ENCODE results near the gene FBLN5. TPM values are rescaled to one million over a fixed set of nuclear protein-coding genes. Genes with fewer than 3 reads are reported as not detected.

The FBLN5 gene
- total RNA-seq, 2 experiments from 2014 or later = 1.3 to 1.4 TPM

- Mint-ChIP-seq H3K27me3 (no peaks in the 10 kb centered on the region), H3K27ac (no peak overlapping the region), H3K36me3 (ENCODE audit: low read depth) (no peaks in the 10 kb centered on the region), H3K4me3 (no peak overlapping the region), H3K4me1 (ENCODE audit: low read depth) (peaks cover 41% of the 10 kb centered on the region), H3K9me3 (no peaks in the 10 kb centered on the region)
- intact Hi-C loops (cut with micrococcal nuclease) = no loop called here
- ATAC-seq (no peak), DNase-seq (no peak)
- TF ChIP-seq, protein P1, sequence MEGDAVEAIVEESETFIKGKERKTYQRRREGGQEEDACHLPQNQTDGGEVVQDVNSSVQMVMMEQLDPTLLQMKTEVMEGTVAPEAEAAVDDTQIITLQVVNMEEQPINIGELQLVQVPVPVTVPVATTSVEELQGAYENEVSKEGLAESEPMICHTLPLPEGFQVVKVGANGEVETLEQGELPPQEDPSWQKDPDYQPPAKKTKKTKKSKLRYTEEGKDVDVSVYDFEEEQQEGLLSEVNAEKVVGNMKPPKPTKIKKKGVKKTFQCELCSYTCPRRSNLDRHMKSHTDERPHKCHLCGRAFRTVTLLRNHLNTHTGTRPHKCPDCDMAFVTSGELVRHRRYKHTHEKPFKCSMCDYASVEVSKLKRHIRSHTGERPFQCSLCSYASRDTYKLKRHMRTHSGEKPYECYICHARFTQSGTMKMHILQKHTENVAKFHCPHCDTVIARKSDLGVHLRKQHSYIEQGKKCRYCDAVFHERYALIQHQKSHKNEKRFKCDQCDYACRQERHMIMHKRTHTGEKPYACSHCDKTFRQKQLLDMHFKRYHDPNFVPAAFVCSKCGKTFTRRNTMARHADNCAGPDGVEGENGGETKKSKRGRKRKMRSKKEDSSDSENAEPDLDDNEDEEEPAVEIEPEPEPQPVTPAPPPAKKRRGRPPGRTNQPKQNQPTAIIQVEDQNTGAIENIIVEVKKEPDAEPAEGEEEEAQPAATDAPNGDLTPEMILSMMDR (IDR thresholded peaks at IDR 0.05) = no peak
- POLR2A ChIA-PET = no interaction called here
- CTCF ChIA-PET = no interaction called here
Observed at GRCh38 chr14:91885839-91886238, 61.7 kb downstream of the FBLN5 start.

DNA sequence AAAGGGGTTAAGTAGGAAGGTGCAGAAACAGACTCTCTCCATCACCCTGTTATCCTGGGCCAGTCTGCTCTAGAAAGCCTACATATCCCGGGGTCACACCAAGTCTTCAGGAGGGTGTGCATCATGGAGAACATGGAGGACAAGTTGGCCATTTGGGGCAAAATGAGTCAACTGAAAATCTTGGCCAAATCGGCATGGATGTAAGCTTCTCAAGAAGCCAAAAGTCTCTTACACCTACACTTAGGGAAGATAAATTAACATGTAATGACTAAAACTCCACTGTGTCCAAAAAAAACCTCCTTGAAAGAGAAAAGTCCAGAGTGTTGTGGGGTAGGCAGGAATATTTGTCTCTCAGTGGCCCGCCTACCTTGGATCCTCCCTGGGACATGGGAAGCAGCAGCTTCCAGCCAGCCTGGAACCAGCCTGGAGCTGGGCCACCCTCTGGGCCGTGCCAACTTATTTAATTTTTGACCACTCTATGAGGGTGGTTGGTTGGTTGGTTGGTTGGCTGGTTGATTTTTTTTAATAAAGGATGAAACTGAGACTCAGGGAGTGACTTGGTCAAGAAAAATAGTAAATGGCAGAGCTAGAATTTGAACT, 62.3 kb downstream of the FBLN5 start:
- Mint-ChIP-seq H3K9me3 (no peaks in the 10 kb centered on the region), H3K4me1 (ENCODE audit: low read depth) (peaks cover 41% of the 10 kb centered on the region), H3K4me3 (no peak overlapping the region), H3K27ac (no peak overlapping the region), H3K27me3 (no peaks in the 10 kb centered on the region), H3K36me3 (ENCODE audit: low read depth) (no peaks in the 10 kb centered on the region)
- TF ChIP-seq, protein P1 (IDR thresholded peaks at IDR 0.05) = no peak
- CTCF ChIA-PET = interaction anchor here (1.2 kb wide), 1 partner anchor 26 kb away, joined by 5 read pairs; no protein-coding TSS in a partner anchor
- ATAC-seq (no peak), DNase-seq (no peak)
- intact Hi-C loops (cut with micrococcal nuclease) = no loop called here
- POLR2A ChIA-PET = no interaction called here

- H3K4me1 Mint-ChIP-seq (ENCODE audit: low read depth) = peaks cover 41% of the 10 kb centered on the region
- intact Hi-C loops (cut with micrococcal nuclease) = no loop called here
- ATAC-seq = no peak
- ChIA-PET POLR2A (no interaction called here), CTCF (interaction anchor here (1.2 kb wide), 1 partner anchor 26 kb away, joined by 5 read pairs; no protein-coding TSS in a partner anchor)
- no peak overlapping the region for H3K27ac Mint-ChIP-seq
- H3K27me3 Mint-ChIP-seq = no peaks in the 10 kb centered on the region
- TF ChIP-seq, protein P1 (IDR thresholded peaks at IDR 0.05) = no peak
- no peak overlapping the region for H3K4me3 Mint-ChIP-seq
- DNase-seq = no peak
- H3K36me3 Mint-ChIP-seq (ENCODE audit: low read depth) = no peaks in the 10 kb centered on the region
- no peaks in the 10 kb centered on the region for H3K9me3 Mint-ChIP-seq
Observed at GRCh38 chr14:91884664-91885063, 62.8 kb downstream of the FBLN5 start.

GRCh38 chr14:91883753-91884152, 63.7 kb downstream of the FBLN5 start:
- no peak for ATAC-seq

DNA sequence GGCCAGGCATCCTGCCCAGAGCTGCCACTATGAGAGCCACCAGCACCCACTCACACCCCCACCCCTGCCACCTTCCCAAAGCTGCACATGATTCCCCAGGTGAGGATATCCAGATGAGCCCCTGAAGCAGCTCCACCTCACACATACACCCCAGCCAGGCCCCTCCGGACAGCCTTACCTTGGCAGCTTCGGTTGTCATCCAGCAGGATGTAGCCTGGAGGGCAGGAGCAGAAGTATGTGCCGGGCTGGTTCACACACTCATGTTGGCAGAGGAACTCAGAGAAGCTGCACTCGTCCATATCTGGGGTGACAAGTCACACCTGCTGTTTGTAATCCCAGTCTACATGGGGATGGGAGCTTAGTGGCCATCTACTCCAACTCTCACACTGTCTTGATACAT, 64.7 kb downstream of the FBLN5 start:
- Mint-ChIP-seq H3K4me1 (ENCODE audit: low read depth) (peaks cover 34% of the 10 kb centered on the region), H3K27me3 (no peaks in the 10 kb centered on the region)
- CTCF ChIA-PET = interaction anchor here (1.4 kb wide), 1 partner anchor 9 kb away, joined by 3 read pairs; no protein-coding TSS in a partner anchor

More at GRCh38 chr14:91883753-91884152, 63.7 kb downstream of the FBLN5 start:
- Mint-ChIP-seq H3K27me3 (no peaks in the 10 kb centered on the region), H3K4me3 (no peak overlapping the region), H3K9me3 (no peaks in the 10 kb centered on the region), H3K36me3 (ENCODE audit: low read depth) (no peaks in the 10 kb centered on the region), H3K27ac (no peak overlapping the region), H3K4me1 (ENCODE audit: low read depth) (peaks cover 34% of the 10 kb centered on the region)
- ChIA-PET CTCF (interaction anchor here (1.4 kb wide), 1 partner anchor 8 kb away, joined by 3 read pairs; no protein-coding TSS in a partner anchor), POLR2A (no interaction called here)
- intact Hi-C loops (cut with micrococcal nuclease) = no loop called here
- DNase-seq = no peak
- TF ChIP-seq, protein P1 (IDR thresholded peaks at IDR 0.05) = no peak

More for the DNA sequence above, 64.7 kb downstream of the FBLN5 start:
- no peak overlapping the region for H3K27ac Mint-ChIP-seq
- intact Hi-C loops (cut with micrococcal nuclease) = no loop called here
- DNase-seq (no peak), ATAC-seq (no peak)
- POLR2A ChIA-PET = interaction anchor here (1.0 to 1.1 kb wide), 4 partner anchors 9 to 157 kb away, joined by 3 to 5 read pairs (median 3); no protein-coding TSS in a partner anchor
- H3K4me3 Mint-ChIP-seq = no peak overlapping the region
- TF ChIP-seq, protein P1 (IDR thresholded peaks at IDR 0.05) = no peak
- H3K36me3 Mint-ChIP-seq (ENCODE audit: low read depth) = no peaks in the 10 kb centered on the region
- H3K9me3 Mint-ChIP-seq = no peaks in the 10 kb centered on the region

Measured in activated CD8-positive, alpha-beta T cell treated with anti-CD3 and anti-CD28 coated beads for 36 hours (primary cell).